ENCODE data around the gene UBL3. TPM values are rescaled to one million over a fixed set of nuclear protein-coding genes. Genes with fewer than 3 reads are reported as not detected.

The UBL3 gene
- total RNA-seq, 1 experiment from 2014 or later = 10.9 TPM

- no peak for ATAC-seq
- Histone ChIP-seq H3F3A (ENCODE audit: low read length, unreplicated experiment) (no peaks in the 10 kb centered on the region), H2AFZ (ENCODE audit: low read length) (no peak overlapping the region), H3K9me3 (ENCODE audit: low read length) (no peaks in the 10 kb centered on the region), H3K27me3 (ENCODE audit: low read length) (no peaks in the 10 kb centered on the region), H3K79me2 (ENCODE audit: low read length) (no peaks in the 10 kb centered on the region), H3K36me3 (ENCODE audit: low read depth, low read length) (no peaks in the 10 kb centered on the region), H3K27ac (ENCODE audit: low read length) (no peak overlapping the region), H3K9me2 (replicated peaks; ENCODE audit: low read length) (no peaks in the 10 kb centered on the region), H3K4me2 (ENCODE audit: low read length) (no peak overlapping the region), H3K4me3 (ENCODE audit: low read length) (no peak overlapping the region), H3K9ac (ENCODE audit: low read length) (no peak overlapping the region), H4K20me1 (ENCODE audit: low read length) (no peaks in the 10 kb centered on the region), H3K4me1 (ENCODE audit: insufficient read depth, low read length) (peaks cover 23% of the 10 kb centered on the region; the same call in 1 of the 2 replicates)
- TF ChIP-seq EZH2phosphoT487 (IDR thresholded peaks at IDR 0.05; ENCODE audit: borderline replicate concordance, low read length) = no peak
- TF ChIP-seq CTCF (conservative IDR thresholded peaks at IDR 0.05; ENCODE audit: low read depth, low read length) = no peak
- no peak for TF ChIP-seq EZH2 (IDR thresholded peaks at IDR 0.05; ENCODE audit: low read length, unreplicated experiment)
- BruUV-seq (replicated peaks) = no TSS peak
- DNase-seq = peak; percentile 54
- CTCF ChIA-PET = no interaction called here
- intact Hi-C loops (cut with micrococcal nuclease) = no loop called here
- POLR2A ChIA-PET (ENCODE audit: unreplicated experiment) = no interaction called here
Observed at GRCh38 chr13:29859971-29860370, 9.6 kb upstream of the UBL3 start.

- TF ChIP-seq CTCF (conservative IDR thresholded peaks at IDR 0.05; ENCODE audit: low read depth, low read length) (no peak), EZH2phosphoT487 (IDR thresholded peaks at IDR 0.05; ENCODE audit: borderline replicate concordance, low read length) (no peak), EZH2 (IDR thresholded peaks at IDR 0.05; ENCODE audit: low read length, unreplicated experiment) (no peak)
- intact Hi-C loops (cut with micrococcal nuclease) = no loop called here
- Histone ChIP-seq H3K9me2 (replicated peaks; ENCODE audit: low read length) (no peaks in the 10 kb centered on the region), H3K9me3 (ENCODE audit: low read length) (no peaks in the 10 kb centered on the region), H4K20me1 (ENCODE audit: low read length) (no peaks in the 10 kb centered on the region), H3K9ac (ENCODE audit: low read length) (no peak overlapping the region), H3F3A (ENCODE audit: low read length, unreplicated experiment) (no peaks in the 10 kb centered on the region), H3K4me1 (ENCODE audit: insufficient read depth, low read length) (peaks cover 23% of the 10 kb centered on the region; the same call in 1 of the 2 replicates), H3K4me2 (ENCODE audit: low read length) (no peak overlapping the region), H2AFZ (ENCODE audit: low read length) (no peak overlapping the region), H3K27me3 (ENCODE audit: low read length) (no peaks in the 10 kb centered on the region), H3K36me3 (ENCODE audit: low read depth, low read length) (no peaks in the 10 kb centered on the region), H3K27ac (ENCODE audit: low read length) (no peak overlapping the region), H3K4me3 (ENCODE audit: low read length) (no peak overlapping the region), H3K79me2 (ENCODE audit: low read length) (no peaks in the 10 kb centered on the region)
- no TSS peak for BruUV-seq (replicated peaks)
- ChIA-PET CTCF (no interaction called here), POLR2A (ENCODE audit: unreplicated experiment) (no interaction called here)
- ATAC-seq (no peak), DNase-seq (no peak)
Observed at GRCh38 chr13:29858667-29859066, 8.2 kb upstream of the UBL3 start.

- Histone ChIP-seq H2AFZ (ENCODE audit: low read length) (no peak overlapping the region), H3K4me2 (ENCODE audit: low read length) (no peak overlapping the region), H3K9ac (ENCODE audit: low read length) (no peak overlapping the region), H3K9me2 (replicated peaks; ENCODE audit: low read length) (no peaks in the 10 kb centered on the region), H3K4me1 (ENCODE audit: insufficient read depth, low read length) (peaks cover 25% of the 10 kb centered on the region), H3K27me3 (ENCODE audit: low read length) (no peaks in the 10 kb centered on the region), H3K36me3 (ENCODE audit: low read depth, low read length) (no peaks in the 10 kb centered on the region), H3K27ac (ENCODE audit: low read length) (no peak overlapping the region), H3K4me3 (ENCODE audit: low read length) (no peak overlapping the region), H3K9me3 (ENCODE audit: low read length) (no peaks in the 10 kb centered on the region), H3F3A (ENCODE audit: low read length, unreplicated experiment) (no peaks in the 10 kb centered on the region), H3K79me2 (ENCODE audit: low read length) (no peaks in the 10 kb centered on the region), H4K20me1 (ENCODE audit: low read length) (no peaks in the 10 kb centered on the region)
- TF ChIP-seq CTCF (conservative IDR thresholded peaks at IDR 0.05; ENCODE audit: low read depth, low read length) (no peak), EZH2phosphoT487 (IDR thresholded peaks at IDR 0.05; ENCODE audit: borderline replicate concordance, low read length) (no peak), EZH2 (IDR thresholded peaks at IDR 0.05; ENCODE audit: low read length, unreplicated experiment) (no peak)
- ATAC-seq (no peak), DNase-seq (no peak)
- intact Hi-C loops (cut with micrococcal nuclease) = no loop called here
- CTCF ChIA-PET = no interaction called here
- BruUV-seq (replicated peaks) = no TSS peak
- POLR2A ChIA-PET (ENCODE audit: unreplicated experiment) = no interaction called here
Observed at GRCh38 chr13:29858231-29858630, 7.8 kb upstream of the UBL3 start.

All from PC-3 (cell line).